ENCODE measurements around the gene AKR1C1. TPM values are rescaled to one million over a fixed set of nuclear protein-coding genes. Genes with fewer than 3 reads are reported as not detected.
"Not testable (repeated sequence)": the region's sequence is repeated elsewhere in the genome, so short reads cannot be mapped to it uniquely, and the experiment has no call there.

AKR1C1 gene
- total RNA-seq, 1 donor from 2014 or later: 14.5 TPM

DNA sequence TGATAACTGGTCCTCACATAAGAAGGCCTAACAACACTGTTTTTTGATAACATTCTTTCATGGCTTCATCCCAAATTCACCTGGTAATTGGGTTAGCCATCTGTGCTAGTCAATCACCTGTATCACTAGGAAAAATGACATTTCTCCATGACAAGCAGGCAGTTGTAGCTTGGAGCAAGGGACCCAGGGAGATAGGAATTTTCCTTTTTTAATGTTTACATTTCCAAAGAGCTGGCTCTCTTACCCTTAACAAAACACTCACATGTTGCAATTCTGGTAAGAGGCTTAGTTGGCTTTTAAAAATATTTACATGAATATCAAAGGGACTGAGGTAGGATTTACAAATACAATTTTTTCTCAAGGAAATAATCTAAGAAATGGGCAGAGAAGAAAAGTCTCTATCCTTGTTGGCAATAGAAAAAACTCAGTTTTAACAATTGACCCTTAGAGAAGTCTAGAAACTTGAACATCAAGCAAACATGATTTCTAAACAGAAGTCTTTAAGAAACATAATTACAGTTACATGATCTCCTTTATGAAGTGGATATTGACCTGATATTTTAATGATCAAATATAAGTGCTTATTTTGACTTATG is 16.1 kb upstream of the AKR1C1 start:
- no peak for DNase-seq (ENCODE audit: extremely low spot score, unreplicated experiment)
- H3K4me3 Mint-ChIP-seq: no peak overlapping the region
- H3K27ac Mint-ChIP-seq: peak overlapping the region; percentile 14
- no peaks in the 10 kb centered on the region for H3K36me3 Mint-ChIP-seq
- H3K4me1 Mint-ChIP-seq (ENCODE audit: unreplicated experiment): no peaks in the 10 kb centered on the region
- no peaks in the 10 kb centered on the region for H3K27me3 Mint-ChIP-seq
- TF ChIP-seq, protein P1, sequence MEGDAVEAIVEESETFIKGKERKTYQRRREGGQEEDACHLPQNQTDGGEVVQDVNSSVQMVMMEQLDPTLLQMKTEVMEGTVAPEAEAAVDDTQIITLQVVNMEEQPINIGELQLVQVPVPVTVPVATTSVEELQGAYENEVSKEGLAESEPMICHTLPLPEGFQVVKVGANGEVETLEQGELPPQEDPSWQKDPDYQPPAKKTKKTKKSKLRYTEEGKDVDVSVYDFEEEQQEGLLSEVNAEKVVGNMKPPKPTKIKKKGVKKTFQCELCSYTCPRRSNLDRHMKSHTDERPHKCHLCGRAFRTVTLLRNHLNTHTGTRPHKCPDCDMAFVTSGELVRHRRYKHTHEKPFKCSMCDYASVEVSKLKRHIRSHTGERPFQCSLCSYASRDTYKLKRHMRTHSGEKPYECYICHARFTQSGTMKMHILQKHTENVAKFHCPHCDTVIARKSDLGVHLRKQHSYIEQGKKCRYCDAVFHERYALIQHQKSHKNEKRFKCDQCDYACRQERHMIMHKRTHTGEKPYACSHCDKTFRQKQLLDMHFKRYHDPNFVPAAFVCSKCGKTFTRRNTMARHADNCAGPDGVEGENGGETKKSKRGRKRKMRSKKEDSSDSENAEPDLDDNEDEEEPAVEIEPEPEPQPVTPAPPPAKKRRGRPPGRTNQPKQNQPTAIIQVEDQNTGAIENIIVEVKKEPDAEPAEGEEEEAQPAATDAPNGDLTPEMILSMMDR (conservative IDR thresholded peaks at IDR 0.05): no peak
- peaks cover 3% of the 10 kb centered on the region for H3K9me3 Mint-ChIP-seq

DNA sequence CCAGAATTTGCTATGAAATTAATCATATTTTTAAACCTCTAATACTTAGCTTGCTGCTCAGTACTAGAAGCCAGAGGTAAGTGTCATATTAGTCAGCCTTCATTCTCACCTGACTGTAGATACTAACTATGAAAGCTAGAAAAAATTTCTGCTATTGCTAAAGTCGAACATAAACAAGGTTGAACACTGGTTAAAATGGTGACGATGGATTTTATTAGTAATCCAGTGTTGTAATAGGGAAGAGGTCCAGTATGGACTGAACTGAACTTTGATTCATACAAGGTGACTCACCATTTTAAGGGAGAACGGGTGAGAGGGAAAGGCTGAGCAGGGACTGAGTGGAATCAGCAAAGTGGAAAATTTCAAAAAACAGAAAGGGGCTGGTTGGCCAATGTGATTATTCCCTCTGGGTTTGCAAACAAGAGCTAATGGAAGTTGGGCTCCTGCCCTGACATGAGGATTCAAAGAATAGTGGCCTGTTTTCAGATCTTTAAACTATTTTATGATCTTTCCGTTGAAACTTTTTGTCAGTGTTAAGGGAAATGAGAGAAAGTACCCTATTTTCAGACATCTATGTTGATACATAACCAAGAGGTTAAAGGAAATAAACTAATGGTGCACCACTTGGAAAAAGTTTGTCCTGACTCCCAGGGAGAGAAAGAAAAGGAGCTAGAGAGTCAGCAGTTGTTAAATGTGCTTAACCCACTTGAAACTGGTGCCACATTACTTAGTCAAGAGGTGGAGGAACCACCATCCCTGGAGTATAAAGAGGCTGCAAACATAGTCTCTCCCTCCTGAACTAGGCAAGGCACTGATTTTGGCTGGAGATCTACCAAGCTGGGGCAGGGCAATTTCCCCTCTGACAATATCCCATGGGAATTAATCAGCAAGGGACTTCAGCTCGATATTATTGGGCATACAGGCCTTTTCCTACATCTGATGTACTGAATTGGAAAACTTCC is 15.3 kb upstream of the AKR1C1 start:
- no peak overlapping the region for H3K4me3 Mint-ChIP-seq
- H3K4me1 Mint-ChIP-seq (ENCODE audit: unreplicated experiment): no peaks in the 10 kb centered on the region
- no peaks in the 10 kb centered on the region for H3K36me3 Mint-ChIP-seq
- TF ChIP-seq, protein P1 (conservative IDR thresholded peaks at IDR 0.05): no peak
- no peak for DNase-seq (ENCODE audit: extremely low spot score, unreplicated experiment)
- H3K27ac Mint-ChIP-seq: peak overlapping the region; percentile 14
- no peaks in the 10 kb centered on the region for H3K27me3 Mint-ChIP-seq
- peaks cover 3% of the 10 kb centered on the region for H3K9me3 Mint-ChIP-seq

DNA sequence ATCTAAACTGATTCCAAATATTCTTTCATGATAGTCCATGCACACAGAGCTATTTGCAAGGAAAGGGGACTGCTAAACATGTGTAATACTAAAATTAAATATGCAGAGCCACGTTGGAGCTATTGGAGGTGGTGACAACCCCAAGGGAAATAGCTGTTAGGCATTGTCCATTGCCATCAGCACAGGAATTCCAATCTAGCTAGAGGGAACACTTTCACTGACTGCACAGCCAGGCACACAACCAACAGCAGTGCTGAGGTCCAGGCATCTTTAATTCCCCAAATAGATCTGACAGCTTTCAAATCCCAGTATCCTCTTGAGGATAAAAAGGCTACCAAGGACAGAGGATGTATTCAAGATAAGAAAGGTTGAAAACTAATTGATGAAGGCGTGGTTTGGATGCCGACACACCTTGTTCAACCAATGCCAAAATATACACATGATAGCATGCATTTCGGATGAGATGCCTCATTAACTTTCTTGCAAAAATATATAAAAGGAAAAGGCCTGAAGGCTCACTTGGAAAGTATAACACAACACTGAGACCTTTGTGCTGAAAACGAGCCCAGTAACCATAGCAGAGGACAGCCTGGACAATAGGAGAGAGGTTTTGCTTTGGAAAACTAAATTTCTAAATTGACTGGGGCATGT is 11.6 kb upstream of the AKR1C1 start:
- not testable (repeated sequence) for H3K9me3 Mint-ChIP-seq; H3K4me1 Mint-ChIP-seq (ENCODE audit: unreplicated experiment); H3K27me3 Mint-ChIP-seq; DNase-seq (ENCODE audit: extremely low spot score, unreplicated experiment); H3K27ac Mint-ChIP-seq; H3K36me3 Mint-ChIP-seq; H3K4me3 Mint-ChIP-seq

DNA sequence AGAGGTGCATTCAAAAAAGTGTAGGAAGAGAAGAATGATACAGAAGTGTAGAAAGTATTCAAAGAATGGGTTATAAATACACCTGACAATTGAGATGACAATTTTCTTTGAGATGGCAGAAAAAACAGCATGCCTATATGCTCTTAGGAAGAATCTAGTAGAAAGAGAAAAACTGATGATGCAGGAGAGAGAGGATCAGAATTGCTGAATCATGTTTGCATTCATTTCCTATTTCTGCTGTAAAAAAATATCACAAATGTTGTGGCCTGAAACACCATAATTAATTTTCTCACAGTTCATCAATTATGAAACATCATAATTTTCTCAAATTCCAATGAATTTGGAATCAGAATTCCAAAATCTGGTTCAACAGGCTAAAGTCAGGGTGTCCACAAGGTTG is 9.8 kb upstream of the AKR1C1 start:
- Mint-ChIP-seq H3K9me3 (peaks cover under 1% of the 10 kb centered on the region), H3K4me3 (no peak overlapping the region), H3K36me3 (no peaks in the 10 kb centered on the region), H3K4me1 (ENCODE audit: unreplicated experiment) (no peaks in the 10 kb centered on the region), H3K27ac (no peak overlapping the region), H3K27me3 (no peaks in the 10 kb centered on the region)
- DNase-seq (ENCODE audit: extremely low spot score, unreplicated experiment): no peak
- TF ChIP-seq, protein P1 (conservative IDR thresholded peaks at IDR 0.05): no peak

DNA sequence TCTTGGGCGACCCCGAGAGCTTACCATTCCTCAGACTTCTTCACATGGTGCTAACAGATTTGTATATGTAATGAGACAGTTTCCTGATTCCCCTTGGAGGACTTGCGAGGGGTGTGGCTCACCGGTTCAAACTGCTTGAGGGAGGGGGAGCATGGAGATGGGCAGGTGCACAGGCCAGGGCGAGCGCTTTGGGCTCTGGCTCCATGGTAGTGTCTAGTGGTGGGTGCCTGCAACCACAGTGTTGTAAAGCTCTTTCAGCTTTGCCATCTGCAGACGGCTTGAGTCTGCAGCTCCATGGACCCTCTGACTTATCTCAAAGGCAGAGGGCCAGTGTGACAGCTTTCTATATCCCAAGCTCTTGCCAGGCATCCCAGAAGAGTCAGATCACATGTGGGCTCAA is 7.1 kb upstream of the AKR1C1 start:
- H3K4me3 Mint-ChIP-seq; H3K36me3 Mint-ChIP-seq; H3K27ac Mint-ChIP-seq; H3K9me3 Mint-ChIP-seq; DNase-seq (ENCODE audit: extremely low spot score, unreplicated experiment); H3K27me3 Mint-ChIP-seq; H3K4me1 Mint-ChIP-seq (ENCODE audit: unreplicated experiment): not testable (repeated sequence)

DNA sequence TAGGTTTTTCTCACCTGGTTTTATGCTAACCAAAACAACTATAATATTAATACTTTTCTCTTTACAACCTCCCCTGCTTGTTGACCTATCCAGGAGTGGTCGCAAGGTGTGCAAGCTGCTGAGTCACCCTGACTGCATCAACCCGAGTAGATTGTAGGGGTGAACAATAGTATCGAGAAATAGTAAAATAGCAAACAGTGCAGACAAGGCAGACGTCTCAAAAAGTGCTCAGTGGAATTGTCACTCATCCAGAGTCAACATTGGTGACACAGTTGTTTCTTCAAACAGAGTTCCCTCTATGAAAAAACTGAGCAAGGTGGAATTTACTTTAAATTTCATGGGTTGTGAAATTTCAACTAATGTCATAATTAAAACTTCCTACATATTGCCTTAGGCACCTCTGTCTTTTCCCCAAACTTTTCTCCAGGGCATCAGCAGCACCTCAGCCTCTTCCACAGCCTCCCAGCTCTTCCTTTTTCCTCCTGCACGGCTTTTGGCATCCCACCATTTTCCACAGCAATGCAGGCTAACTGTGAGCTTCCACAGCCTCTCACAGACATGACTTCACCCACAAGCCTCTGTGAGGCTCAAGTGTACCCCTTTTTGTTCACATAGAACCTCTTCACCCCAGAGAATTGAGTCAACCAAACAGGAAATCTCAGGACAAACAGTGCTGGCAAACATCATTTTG is 6.1 kb upstream of the AKR1C1 start:
- DNase-seq (ENCODE audit: extremely low spot score, unreplicated experiment); H3K27ac Mint-ChIP-seq; H3K4me3 Mint-ChIP-seq; H3K9me3 Mint-ChIP-seq; H3K36me3 Mint-ChIP-seq; H3K27me3 Mint-ChIP-seq; H3K4me1 Mint-ChIP-seq (ENCODE audit: unreplicated experiment): not testable (repeated sequence)

DNA sequence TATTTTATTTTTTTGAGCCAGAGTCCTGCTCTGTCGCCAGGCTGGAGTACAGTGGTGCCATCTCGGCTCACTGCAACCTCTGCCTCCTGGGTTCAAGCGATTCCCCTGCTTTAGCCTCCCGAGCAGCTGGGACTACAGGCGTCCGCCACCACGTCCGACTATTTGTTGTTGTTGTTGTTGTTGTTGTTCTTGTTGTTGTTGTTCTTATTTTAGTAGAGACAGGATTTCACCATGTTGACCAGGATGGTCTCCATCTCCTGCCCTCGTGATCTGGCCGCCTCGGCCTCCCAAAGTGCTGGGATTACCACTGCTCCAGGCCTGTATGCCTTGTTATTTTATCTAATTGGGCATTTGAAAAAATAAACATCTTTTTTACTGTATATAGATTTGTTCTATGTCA is 1.7 kb upstream of the AKR1C1 start:
- H3K27me3 Mint-ChIP-seq, H3K4me3 Mint-ChIP-seq: not testable (repeated sequence)

DNA sequence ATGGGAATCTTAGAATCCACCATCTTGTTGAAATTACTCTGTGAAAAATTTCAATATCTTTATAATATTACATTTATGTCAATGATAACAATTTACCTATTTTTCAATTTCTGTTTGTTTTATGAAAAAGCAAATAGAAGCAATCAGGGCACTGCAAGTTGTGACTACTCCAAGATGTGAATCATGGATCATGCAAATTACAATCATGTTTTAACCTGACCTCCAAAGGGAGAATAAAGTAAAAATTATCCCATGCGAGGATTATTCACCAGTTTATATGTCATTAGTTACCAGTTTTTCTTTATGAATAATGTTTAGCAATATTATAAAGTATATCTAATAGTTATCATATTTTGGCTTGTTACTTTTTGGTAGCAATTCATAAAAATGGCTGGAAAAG is 907 bp upstream of the AKR1C1 start:
- H3K9me3 Mint-ChIP-seq; DNase-seq (ENCODE audit: extremely low spot score, unreplicated experiment); H3K27ac Mint-ChIP-seq; H3K4me3 Mint-ChIP-seq; H3K36me3 Mint-ChIP-seq; H3K4me1 Mint-ChIP-seq (ENCODE audit: unreplicated experiment); H3K27me3 Mint-ChIP-seq: not testable (repeated sequence)

More for the DNA sequence above, 1.7 kb upstream of the AKR1C1 start:
- not testable (repeated sequence) for H3K36me3 Mint-ChIP-seq; H3K9me3 Mint-ChIP-seq; H3K4me1 Mint-ChIP-seq (ENCODE audit: unreplicated experiment); DNase-seq (ENCODE audit: extremely low spot score, unreplicated experiment); H3K27ac Mint-ChIP-seq

DNA sequence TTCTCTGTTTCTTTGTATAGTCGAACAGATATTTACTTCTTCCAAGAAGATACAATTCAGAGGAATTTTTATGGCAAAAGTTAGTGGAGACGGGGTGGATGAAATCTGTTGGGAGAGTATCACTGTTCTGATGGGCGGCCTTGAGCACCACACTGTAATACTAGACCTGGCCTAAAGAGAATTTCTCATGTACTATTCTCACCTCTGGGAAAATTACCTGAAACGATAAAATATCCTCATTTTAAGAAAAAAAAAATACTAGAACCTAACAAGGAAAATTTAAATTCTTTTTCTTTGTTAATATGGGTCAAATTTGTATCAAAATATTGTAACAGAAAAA is 570 bp downstream of the AKR1C1 start:
- not testable (repeated sequence) for H3K36me3 Mint-ChIP-seq; H3K4me3 Mint-ChIP-seq; H3K4me1 Mint-ChIP-seq (ENCODE audit: unreplicated experiment); H3K27ac Mint-ChIP-seq; H3K27me3 Mint-ChIP-seq; H3K9me3 Mint-ChIP-seq; DNase-seq (ENCODE audit: extremely low spot score, unreplicated experiment)

DNA sequence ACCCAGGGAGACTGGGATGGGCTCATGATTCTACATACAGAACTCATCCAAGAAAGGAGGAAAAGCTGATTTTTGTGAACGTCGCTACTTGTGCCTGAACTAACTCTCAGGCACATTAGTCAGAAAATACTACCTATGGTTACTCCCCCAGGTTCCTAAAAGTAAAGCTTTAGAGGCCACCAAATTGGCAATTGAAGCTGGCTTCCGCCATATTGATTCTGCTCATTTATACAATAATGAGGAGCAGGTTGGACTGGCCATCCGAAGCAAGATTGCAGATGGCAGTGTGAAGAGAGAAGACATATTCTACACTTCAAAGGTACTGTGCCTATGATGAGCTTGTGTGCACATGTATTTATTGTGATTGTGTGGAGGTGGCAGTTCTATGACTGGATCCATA is 2.5 kb downstream of the AKR1C1 start:
- H3K27me3 Mint-ChIP-seq; H3K4me3 Mint-ChIP-seq; H3K27ac Mint-ChIP-seq; H3K9me3 Mint-ChIP-seq; H3K4me1 Mint-ChIP-seq (ENCODE audit: unreplicated experiment); DNase-seq (ENCODE audit: extremely low spot score, unreplicated experiment): not testable (repeated sequence)
- peaks cover 10% of the 10 kb centered on the region for H3K36me3 Mint-ChIP-seq
